ENCODE results near the gene APOBEC4.

DNA sequence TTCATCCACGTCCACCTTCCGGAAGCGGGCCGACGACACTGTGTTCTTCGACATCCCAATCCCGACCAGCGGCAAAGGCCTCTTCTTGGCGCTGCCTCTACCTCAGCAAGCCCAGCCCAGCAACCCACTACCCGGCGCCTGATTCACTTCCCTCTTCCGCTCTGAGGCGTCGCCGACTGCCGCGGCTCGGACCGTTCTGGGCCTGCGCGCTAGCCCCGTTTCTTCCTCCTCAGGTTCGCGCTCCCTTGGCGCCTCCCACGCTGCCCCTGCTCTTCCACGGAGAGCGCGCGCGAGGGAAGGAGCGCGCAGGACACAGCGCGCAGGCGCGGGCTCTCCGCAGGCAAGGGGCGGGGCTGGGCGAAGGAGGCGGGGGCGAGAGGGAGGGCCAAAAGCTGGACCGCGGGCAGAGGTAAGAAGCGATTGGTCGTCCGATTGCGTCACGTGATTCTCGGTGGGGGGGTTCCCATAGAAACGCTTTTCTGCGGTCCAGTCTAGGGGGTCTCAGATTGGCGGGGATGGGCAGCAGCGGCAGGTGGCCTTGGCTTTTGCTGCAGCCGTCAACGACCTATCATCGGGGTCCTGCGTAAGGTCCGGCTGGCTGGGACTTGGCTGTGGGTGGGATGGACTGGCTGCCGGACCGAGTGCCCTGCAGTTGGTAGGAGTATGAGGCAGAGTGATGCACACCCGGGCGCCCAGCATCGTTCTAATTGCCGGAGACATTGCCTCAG lies 17.3 kb downstream of the APOBEC4 start, which contains the start of gene ARPC5:
- TF ChIP-seq, protein P1, sequence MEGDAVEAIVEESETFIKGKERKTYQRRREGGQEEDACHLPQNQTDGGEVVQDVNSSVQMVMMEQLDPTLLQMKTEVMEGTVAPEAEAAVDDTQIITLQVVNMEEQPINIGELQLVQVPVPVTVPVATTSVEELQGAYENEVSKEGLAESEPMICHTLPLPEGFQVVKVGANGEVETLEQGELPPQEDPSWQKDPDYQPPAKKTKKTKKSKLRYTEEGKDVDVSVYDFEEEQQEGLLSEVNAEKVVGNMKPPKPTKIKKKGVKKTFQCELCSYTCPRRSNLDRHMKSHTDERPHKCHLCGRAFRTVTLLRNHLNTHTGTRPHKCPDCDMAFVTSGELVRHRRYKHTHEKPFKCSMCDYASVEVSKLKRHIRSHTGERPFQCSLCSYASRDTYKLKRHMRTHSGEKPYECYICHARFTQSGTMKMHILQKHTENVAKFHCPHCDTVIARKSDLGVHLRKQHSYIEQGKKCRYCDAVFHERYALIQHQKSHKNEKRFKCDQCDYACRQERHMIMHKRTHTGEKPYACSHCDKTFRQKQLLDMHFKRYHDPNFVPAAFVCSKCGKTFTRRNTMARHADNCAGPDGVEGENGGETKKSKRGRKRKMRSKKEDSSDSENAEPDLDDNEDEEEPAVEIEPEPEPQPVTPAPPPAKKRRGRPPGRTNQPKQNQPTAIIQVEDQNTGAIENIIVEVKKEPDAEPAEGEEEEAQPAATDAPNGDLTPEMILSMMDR (IDR thresholded peaks at IDR 0.05), result no peak
- peak; percentile 75 for TF ChIP-seq POLR2A (IDR thresholded peaks at IDR 0.05)
